Kidney (tissue), 14 donors: ENCODE results near the gene NR4A1. TPM values are rescaled to one million over a fixed set of nuclear protein-coding genes. Genes with fewer than 3 reads are reported as not detected.
A peak's percentile ranks its signal among the peaks of the same experiment; 100 is the strongest.

Source experiments
- DNase-seq, 5 donors: peaks; one replicate each; pipeline ENCODE4 v3.0.0-alpha.2; 2013 to 2020
- FAIRE-seq: peaks from 2 replicates; lab custom pipeline; 2012; peaks lifted over from hg19 to GRCh38; lab: Jason Lieb, UNC
- H3K27ac ChIP-seq, 2 donors: one replicate each; pipeline ENCODE4 v1.7.0; 2013; ENCODE audit warnings: low read depth in 2 of 2, low read length in 2 of 2, inconsistent platforms in 1 of 2
- H3K27me3 ChIP-seq: one replicate; pipeline ENCODE4 v1.7.1; 2013; ENCODE audit warnings: low read length, inconsistent platforms; ENCODE audit not compliant: control insufficient read depth, insufficient read depth
- H3K36me3 ChIP-seq, 3 donors: one replicate each; pipeline versions ENCODE4 v1.7.0 to v1.7.1; 2013; ENCODE audit warnings: low read length in 3 of 3, control low read depth in 1 of 3, inconsistent platforms in 1 of 3; ENCODE audit not compliant: insufficient read depth in 3 of 3, control insufficient read depth in 2 of 3
- H3K4me1 ChIP-seq, 3 donors: one replicate each; pipeline versions ENCODE4 v1.7.0 to v1.7.1; 2013; ENCODE audit warnings: low read length in 3 of 3, inconsistent platforms in 1 of 3, low read depth in 1 of 3; ENCODE audit not compliant: control insufficient read depth in 2 of 3, insufficient read depth in 2 of 3
- H3K4me3 ChIP-seq, 3 donors: one replicate each; pipeline versions ENCODE4 v1.7.0 to v1.8.1; 2013; ENCODE audit warnings: low read length in 3 of 3, control low read depth in 1 of 3, inconsistent platforms in 1 of 3
- H3K9ac ChIP-seq, 3 donors: one replicate each; pipeline versions ENCODE4 v1.7.0 to v1.7.1; 2013; ENCODE audit warnings: low read length in 3 of 3, control low read depth in 1 of 3, inconsistent platforms in 1 of 3
- H3K9me3 ChIP-seq, 3 donors: one replicate each; pipeline versions ENCODE4 v1.7.0 to v1.7.1; 2013; ENCODE audit warnings: low read length in 3 of 3, control low read depth in 1 of 3, inconsistent platforms in 1 of 3; ENCODE audit not compliant: control insufficient read depth in 2 of 3, insufficient read depth in 1 of 3
- intact Hi-C: fragments of 100-400 bp; cut with DNase I; formaldehyde crosslinking; loops from one replicate; pipeline ENCODE4 v1.11.1; 2022
- polyA plus RNA-seq: library from polyadenylated mRNA; stranded (reverse); fragments of 350-450 nt; fragmentation: Illumina TruSeq; extraction: RNeasy Lipid Tissue Mini Kit (QIAGEN cat#74804); gene quantifications from one replicate; pipeline ENCODE4 v1.2.3, GENCODE V29; 2014; ENCODE audit warnings: low read depth, low replicate concordance; ENCODE audit not compliant: insufficient read depth
- total RNA-seq: library from RNA; stranded (reverse); fragmentation: NEBNext Ultra II Directional; extraction: Animal tissue kit (Norgen Biotek cat#: 25700); gene quantifications from one replicate; pipeline ENCODE4 v1.2.1, GENCODE V29; 2021
- TF ChIP-seq, protein P1 (sequence below): IDR thresholded peaks from 3 replicates; pipeline ENCODE4 v1.5.1; 2012; ENCODE audit warnings: mild to moderate bottlenecking, moderate library complexity, borderline replicate concordance; ENCODE audit not compliant: insufficient read depth; ENCODE audit errors: extremely low read depth
- donor health status: control.
- donor health status: control.
- donor health status: control.
- donor health status: control.
- donor health status: control.
- donor health status: DM: yes; HTN: yes; CAD: no.
- donor health status: Normal renal cell carcinoma (clear cell type).

The NR4A1 gene
- total and polyA plus RNA-seq, 2 donors from 2014 or later: 37.2 to 54.1 TPM

- Histone ChIP-seq H3K4me3 (no peak overlapping the region), H3K4me1 (peaks cover 0 to 2% (median under 1%) of the 10 kb centered on the region in 3 donors), H3K27ac (no peak overlapping the region), H3K27me3 (no peaks in the 10 kb centered on the region), H3K9ac (no peak overlapping the region), H3K36me3 (no peaks in the 10 kb centered on the region), H3K9me3 (no peaks in the 10 kb centered on the region)
- FAIRE-seq (no peak), DNase-seq (peak in 1 of 5 donors; percentile 37)
- intact Hi-C loops: no loop called here
- TF ChIP-seq, protein P1, sequence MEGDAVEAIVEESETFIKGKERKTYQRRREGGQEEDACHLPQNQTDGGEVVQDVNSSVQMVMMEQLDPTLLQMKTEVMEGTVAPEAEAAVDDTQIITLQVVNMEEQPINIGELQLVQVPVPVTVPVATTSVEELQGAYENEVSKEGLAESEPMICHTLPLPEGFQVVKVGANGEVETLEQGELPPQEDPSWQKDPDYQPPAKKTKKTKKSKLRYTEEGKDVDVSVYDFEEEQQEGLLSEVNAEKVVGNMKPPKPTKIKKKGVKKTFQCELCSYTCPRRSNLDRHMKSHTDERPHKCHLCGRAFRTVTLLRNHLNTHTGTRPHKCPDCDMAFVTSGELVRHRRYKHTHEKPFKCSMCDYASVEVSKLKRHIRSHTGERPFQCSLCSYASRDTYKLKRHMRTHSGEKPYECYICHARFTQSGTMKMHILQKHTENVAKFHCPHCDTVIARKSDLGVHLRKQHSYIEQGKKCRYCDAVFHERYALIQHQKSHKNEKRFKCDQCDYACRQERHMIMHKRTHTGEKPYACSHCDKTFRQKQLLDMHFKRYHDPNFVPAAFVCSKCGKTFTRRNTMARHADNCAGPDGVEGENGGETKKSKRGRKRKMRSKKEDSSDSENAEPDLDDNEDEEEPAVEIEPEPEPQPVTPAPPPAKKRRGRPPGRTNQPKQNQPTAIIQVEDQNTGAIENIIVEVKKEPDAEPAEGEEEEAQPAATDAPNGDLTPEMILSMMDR: no peak
These were observed 12.9 kb downstream of the NR4A1 start for GRCh38 chr12:52063981-52064649.

DNA sequence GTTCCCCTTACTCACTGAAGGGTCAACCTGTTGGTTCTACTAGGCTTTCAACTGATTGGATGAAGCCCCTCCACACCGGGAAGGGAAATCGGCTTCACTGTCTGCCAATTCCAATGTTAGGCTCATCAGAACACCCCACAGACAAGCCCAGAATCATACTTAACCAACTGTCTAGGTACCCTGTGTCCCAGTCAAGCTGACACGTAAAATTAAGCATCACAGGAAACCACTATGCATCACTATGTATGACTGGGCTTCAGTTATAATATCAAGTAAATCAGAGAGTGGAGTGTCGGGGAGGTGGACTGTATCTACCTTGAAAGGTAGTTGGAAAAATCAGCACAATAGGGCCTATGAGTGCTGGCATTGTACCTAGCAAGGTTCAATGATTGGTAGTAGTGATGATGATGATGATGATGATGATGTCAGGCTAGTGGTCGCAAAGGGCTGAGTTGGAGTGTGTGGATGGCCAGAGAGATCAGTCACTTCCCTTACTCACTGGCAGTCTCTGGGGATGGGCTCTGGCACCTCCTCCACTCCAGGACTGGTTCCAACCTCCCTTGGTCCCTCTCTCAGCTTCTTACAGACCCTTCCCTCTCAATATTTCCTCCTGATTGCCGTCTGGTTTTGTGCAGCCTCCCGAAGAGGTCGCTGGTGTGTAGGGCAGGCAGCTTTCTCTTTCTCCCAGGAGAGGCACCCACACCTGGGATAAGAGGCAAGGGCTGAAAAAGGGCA lies 15.3 kb downstream of the NR4A1 start:
- Histone ChIP-seq H3K27me3 (no peaks in the 10 kb centered on the region), H3K4me1 (peaks cover 3 to 13% (median 13%) of the 10 kb centered on the region in 3 donors), H3K27ac (no peak overlapping the region), H3K9ac (no peak overlapping the region), H3K36me3 (no peaks in the 10 kb centered on the region), H3K9me3 (no peaks in the 10 kb centered on the region), H3K4me3 (no peak overlapping the region)
- TF ChIP-seq, protein P1: no peak
- FAIRE-seq: no peak
- intact Hi-C loops: no loop called here
- no peak for DNase-seq

DNA sequence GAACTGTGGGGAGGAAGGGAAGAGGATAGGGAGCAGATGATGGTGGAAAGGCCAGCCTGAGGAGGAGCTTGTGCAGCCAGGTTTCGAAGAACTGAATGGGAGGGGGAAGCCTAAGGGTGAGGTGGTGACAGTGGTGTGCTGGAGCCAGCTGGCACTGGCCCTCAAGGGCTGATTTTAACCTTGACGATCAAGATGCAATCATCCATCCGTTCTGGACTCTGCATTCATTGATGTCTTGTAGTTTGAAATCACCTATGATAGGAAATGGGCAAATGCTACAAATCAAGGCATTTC lies 15.8 kb downstream of the NR4A1 start:
- Histone ChIP-seq H3K9me3 (no peaks in the 10 kb centered on the region), H3K27ac (no peak overlapping the region), H3K4me3 (no peak overlapping the region), H3K36me3 (peaks cover 0 to 3% (median 0%) of the 10 kb centered on the region in 3 donors), H3K27me3 (no peaks in the 10 kb centered on the region), H3K9ac (no peak overlapping the region), H3K4me1 (peaks cover 3 to 17% (median 13%) of the 10 kb centered on the region in 3 donors)
- no peak for DNase-seq
- TF ChIP-seq, protein P1: no peak
- no peak for FAIRE-seq
- intact Hi-C loops: no loop called here
